HG03103 (cell line): ENCODE data around the gene TEPSIN.

Source experiments
- ATAC-seq: cut with Tn5 transposase; IDR thresholded peaks from one replicate; pipeline ENCODE4 v1.9.1; 2021; ENCODE audit warnings: low read depth; ENCODE audit not compliant: unreplicated experiment

TEPSIN gene

DNA sequence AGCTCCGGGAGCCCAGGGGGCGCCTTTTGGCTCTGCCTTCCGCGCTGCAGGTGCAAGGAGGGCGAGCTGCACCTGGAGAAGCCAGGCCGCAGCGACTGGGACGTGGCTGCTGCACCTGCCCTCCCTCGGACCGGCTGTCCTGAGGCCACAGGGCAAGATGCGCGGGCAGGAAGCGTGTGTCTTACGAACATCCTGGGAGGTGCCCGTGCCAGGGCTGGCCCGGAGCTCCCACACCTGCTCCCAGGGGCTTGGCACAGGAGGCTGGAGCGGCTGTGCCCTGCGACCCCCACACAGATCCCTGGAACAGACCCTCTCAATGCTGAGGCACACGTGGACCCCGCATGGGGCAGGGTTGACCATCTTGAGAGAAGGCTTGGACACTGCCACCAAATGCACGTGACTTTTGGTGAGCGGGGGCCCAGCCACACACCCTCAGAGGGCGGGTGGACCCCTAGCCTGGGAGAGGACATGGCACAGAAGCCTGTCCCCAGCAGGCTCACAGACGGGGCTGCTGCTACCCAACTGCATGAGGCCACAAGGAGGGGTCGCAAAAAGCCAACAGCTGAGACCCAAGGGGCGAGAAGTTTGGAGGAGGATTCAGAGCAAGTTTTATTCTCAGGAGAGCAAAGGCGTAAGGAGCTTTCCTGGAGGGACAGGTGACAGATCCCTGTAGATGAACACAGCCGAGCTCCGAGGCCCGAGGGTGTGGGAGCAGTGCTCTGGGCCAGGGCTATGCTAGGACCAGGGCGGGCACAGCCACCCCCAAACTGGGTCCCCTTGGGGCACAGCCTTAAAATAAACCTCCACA lies 11.6 kb upstream of the TEPSIN start:
- ATAC-seq = no peak

DNA sequence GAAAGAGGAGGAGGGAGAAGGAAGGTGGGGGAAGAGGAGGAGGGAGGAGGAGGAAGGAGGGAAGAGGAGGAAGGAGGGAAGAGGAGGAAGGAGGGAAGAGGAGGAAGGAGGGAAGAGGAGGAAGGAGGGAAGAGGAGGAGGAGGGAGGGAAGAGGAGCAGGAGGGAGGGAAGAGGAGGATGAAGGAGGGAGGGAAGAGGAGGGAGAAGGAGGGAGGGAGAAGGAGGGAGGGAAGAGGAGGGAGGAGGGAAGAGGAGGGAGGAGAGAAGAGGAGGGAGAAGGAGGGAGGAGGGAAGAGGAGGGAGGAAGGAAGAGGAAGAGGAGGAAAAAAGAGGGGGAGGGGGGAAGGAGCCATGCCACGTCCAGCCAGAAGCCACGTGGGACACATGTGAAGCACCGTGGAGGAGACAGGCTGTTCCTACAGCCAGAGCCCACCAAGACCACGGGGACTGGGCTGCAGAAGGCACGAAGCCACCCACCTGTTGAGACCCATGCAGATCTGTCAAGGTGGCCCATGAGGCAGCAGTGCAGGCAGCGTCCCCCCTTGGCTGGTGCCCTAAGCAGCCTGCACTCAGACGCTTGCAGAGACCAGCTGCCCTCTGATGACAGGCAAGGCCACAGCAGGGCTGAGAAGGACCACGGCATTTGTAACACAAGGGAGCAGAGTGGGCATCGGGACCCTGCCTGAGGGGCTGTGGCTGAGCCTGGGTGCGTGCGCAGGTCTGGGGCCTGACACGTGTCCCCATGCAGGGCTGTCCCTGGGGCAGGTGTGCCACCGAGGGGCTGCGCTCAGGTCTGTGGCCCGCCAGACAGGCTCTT lies 10.6 kb upstream of the TEPSIN start:
- ATAC-seq = no peak

DNA sequence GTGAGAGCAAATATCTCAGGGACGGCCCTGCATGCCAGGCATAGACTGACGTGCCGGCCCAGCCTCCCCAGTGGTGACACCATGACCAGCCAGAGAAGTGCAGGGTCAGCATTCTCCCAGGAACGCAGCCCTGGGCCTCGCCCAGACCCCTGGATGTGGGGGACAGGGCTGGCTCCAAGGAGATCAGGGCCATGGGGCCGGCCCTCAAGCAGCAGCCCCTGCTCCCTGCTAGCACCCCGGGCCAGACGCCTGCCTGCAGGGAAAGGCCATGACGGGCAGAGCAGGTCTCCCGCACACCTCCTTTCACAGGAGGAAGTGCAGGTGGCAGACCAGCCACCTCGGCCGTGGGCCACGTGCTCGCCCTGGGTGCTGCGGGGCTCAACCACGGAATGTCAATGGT lies 9.8 kb upstream of the TEPSIN start:
- ATAC-seq = no peak

DNA sequence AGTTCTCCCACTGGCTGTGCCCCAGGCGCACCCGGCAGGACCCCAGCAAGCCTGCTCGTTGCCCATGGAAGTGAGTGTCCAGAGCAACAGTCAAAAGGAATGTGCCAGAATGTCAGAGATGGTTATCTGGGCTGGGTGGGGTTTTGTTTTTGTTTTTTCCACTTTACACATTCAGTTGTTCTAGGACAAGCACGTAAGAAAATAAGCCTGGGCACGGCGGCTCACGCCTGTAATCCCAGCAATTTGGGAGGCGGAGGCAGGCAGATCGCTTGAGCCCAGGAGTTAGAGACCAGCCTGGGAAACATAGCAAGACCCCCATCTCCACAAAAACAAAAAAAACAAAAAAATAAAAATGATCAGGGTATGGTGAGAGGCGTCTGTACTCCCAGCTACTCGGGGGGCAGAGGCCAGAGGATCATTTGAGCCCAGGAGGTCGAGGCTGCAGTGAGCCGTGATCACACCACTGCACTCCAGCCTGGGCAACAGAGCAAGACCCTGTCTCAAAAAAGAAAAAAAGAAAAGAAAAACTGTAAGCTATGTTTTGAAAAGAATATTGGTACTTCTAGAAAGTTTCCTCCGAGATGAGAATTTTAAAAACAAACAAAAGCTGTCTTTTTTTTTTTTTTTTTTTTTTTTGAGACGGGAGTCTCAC lies 8.6 kb upstream of the TEPSIN start:
- ATAC-seq = no peak

DNA sequence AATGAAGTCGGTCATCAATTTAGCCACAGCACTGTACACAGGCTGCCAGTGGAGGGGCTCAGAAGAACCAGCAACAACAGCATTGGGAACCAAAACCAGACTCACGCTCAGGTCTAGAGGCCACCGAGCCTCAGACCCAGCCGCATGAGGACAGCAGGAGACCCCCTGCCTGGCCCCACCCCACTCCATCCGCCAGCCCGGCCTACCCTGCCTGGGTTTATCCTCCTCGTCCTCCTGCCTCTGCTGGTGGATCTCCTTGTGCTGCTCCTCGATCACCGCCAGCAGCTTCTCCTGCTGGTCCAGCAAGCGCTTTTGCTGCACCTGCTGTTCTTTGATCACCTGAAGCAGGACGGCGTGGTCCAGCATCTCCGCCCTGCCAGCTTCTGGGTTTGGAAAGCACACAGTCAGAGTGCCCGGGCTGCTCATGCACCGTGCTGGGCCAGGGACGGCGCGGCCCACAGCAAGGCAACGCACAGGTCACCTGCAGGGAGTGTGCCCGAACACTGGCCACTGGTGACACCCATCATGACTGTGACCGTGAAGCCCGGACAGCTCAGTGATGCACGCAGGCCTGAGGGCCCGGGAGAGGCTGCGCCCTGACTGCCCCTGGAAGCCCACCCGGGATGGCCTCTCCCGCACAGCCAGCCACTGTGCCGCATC lies 8.0 kb upstream of the TEPSIN start:
- ATAC-seq = no peak

DNA sequence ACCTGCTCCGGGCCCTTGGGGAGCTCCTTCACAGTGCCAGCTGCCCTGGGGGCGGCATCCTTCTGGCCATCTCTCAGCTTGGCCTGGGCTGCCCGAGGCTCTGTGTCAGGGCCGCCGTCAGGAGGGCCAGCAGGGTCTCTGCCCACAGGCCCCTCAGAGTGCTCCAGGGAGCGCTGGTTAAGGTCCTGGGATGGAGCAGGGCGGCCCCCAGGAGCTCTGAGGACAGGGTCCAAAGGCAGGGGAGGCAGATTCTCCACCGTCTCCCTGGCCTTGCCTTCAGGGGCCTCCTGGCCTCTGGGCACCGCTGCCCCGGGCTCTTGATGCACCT lies 7.5 kb upstream of the TEPSIN start:
- no peak for ATAC-seq

DNA sequence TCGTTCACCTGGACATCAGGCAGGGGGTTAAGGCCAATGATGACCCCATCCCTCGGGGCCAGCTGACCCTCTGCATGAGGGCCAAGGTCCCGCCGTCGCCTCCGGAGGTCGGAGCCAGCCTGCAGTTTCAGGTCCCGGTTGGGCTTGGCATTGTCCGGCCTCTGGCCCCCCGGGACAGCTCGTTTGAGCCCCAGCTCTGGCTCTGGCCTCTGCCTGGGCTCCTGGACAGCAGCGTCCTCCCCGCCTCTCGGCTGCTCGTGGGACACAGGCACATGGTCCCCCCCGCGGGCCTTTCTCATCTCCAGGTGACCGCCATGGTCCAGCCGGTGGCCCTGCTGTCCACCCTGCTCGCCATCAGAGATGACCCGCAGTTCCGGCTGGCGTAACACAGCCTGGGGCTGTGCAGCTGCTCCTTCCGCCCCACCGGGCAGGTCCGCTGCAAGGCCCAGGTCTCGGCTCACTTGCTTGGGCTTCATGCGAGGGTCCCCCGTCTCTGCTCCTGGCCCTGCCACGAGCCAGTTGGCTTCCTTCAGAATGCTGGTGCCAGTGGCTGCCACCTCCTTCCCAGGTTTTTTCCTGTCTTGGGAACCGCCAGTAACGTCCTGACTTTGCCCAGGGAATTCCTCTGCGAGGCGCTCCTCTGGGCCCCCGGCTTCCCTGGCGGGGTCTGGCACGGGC lies 6.9 kb upstream of the TEPSIN start:
- ATAC-seq = no peak

DNA sequence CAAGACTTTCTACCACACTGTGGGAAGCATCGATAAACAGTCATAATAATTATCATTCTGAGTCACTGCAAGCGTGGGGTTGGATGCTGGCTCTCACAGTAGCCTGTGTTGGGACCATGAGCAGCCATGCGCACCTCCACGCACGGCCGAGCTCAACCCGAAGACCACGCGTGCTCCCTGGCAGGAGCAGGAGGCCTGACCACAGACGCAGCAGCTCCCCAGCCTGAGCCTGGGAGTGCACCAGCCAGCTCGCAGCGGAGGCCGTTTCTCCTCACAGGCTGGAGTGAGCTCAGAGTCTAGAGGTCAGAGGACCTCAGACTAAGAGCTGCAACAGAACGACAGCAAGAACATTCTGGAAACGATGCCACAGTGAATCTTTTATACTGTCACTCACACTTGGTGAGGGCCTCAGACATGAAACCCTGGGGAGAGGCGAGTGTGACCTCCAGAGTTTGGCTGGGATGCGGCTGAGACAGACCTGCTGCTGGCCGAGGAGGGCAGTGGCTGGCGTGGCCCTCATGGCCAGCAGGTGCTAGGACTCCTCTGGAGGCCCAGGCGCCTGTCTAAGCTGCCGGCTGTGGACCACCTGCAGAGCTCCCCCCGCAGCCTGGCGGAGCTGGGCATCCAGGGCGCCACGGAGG lies 6.3 kb upstream of the TEPSIN start:
- ATAC-seq = no peak

DNA sequence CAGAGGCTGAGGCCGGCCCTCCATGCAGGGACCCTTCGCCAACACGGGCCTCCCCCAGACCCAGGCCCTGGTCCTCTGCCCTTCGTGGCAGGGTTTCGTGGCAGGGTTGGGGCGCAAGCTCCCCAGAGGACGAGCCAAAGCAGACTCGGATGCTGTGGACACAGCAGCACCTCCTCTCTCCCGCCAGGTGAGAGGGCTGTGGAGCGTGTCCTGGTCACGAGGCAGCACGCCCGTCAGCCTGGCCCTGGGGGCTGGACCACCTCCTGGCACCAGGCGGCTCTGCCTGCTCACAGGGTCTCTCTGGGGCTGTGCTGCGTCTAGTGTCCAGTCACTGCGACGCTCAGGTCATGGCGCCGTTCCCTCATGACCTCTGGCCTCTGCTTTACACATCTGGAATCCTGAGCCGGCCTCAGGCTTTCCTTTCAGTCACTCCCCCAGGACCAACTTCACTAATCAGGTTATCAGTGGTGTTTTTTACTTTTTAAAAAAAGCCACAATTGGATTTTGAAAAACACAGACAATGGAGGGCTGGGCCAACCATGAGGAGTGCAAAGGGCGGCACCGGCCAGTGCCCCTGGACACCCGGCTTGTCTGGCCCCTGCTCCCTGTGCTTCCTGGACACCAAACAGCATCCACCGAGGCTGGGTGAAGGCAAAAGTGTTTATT lies 5.6 kb upstream of the TEPSIN start:
- ATAC-seq = no peak

DNA sequence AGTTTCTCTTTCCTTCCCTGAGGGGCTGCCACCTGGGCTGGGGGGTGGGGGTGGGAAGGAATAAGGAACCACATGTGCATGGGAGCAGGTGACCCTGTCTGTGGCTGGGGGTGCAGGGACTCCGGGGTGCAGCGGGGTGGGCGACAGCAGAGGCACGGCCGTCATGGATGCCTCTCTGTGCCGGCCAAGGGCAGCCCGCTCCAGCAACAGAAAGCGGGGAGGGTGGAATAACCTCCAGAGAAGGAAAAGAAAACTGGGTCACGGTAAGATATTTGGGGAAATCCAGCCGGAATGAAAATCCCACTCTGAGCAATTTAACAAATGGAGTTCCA lies 4.4 kb upstream of the TEPSIN start:
- ATAC-seq = no peak

DNA sequence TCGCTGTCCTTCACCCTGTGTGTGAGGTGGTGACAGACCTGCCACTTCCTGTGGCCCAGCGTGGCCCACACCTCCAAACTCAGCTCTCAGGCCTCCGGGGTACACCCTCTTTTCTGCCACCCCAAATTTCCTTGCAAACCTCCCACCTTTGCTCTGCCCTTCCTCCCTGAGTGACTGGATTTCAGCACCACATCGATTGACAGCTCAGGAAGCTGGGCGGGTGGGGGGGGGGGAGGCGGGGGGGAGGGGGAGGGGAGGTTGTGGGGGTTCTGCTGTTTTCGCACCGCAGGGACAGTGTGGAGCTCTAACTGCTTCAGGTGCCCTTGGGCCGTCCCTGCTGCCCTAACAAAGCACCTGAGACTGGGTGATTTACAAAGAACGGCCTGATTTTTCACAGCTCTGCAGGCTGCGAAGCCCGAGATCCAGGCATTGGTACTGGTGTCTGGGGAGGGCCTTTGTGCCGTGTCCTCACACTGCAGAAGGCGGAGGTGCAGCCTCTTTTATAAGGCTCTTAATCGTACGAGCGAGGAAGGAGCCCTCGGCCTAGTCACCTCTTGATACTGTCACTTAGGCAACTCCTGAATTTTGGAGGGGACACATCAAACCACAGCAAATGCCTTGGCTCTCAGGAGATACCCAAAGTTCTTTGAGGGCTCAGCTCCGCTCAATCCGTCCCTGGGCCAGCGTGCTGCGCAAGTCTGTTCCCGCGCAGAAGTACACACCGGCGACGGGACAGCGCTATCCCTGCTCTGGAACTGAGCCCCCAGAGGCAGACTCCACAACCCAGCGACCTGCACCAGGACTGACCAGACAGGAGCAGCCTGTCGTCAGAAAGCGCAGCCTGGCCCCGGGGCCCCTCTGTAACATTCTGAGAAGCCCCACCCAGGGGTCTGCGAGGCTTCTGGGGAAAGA lies 3.8 kb upstream of the TEPSIN start:
- ATAC-seq = no peak

DNA sequence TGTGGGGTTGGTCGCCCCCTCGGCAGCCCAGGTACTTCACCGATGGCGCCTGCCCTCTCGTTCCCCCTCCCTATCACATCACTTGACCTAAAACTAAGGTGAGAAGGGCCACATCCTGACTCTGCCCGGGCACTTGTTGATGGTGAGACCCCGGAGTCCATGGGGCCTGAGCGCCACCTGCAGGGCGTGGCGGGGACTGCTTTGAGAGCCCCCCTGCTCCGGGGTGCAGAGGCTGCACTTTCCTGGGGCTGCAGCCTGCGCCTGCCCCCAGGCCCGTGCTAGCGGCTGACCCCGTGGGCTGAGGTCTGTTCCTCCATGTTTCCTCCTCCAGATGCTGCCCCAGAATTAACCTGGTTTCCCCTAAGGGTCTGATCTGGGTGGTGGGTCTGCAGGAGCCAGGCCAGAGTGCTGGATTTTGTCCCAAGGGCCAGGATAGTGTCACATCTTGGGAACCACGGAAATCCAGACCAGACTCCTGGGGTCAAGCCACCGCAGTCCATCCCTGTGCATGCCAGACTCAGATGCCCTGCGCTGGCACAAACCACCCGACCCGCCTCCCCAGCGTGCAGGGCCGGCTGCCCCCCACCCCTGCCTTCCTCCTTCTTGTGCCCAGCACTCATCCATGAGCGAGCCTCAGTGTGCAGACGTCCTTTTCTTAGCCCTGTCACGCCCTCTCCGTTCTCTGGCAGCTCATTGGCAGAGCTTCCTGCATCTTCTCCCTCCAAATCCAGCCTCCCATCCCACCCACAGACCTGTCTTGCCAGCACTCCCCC lies 3.0 kb upstream of the TEPSIN start:
- no peak for ATAC-seq

DNA sequence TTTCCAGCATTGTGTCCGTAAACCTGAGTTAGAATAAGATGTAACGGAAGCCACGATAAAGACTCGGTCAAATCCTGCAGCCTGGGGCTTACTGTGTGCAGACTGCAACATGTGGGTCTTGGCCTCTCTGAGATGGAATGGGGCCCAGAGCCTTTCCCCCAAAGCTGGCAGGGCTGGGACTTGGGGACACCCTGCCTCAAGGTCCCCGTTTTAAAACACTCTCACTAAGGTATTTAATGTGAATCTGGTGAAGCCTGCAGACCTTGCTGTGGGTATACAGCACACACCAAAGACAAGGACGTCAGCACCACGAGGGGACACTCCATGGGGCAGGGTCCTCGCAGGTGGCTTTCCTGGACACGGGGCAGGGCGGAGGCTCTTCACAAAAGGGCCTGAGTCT lies 2.3 kb upstream of the TEPSIN start:
- no peak for ATAC-seq

DNA sequence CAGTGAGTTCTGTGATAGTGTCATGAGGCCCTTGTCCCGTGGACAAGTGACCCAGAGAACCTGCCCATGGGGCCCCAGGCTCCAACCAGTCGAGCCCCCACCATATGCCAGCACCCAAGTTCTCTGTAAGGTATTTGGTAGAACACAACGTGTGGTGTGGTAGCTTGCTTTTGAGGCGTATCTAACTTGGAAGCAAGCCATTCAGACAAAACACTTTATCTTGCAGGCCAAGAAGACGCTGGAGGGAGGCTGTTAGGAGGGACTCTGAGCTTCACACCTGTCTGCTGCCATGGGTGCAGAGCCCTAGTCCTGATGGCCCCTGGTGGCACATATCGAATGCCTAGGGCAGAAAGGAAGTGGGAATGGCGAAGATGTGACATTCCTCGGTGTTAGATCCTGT lies 1.9 kb upstream of the TEPSIN start:
- no peak for ATAC-seq

DNA sequence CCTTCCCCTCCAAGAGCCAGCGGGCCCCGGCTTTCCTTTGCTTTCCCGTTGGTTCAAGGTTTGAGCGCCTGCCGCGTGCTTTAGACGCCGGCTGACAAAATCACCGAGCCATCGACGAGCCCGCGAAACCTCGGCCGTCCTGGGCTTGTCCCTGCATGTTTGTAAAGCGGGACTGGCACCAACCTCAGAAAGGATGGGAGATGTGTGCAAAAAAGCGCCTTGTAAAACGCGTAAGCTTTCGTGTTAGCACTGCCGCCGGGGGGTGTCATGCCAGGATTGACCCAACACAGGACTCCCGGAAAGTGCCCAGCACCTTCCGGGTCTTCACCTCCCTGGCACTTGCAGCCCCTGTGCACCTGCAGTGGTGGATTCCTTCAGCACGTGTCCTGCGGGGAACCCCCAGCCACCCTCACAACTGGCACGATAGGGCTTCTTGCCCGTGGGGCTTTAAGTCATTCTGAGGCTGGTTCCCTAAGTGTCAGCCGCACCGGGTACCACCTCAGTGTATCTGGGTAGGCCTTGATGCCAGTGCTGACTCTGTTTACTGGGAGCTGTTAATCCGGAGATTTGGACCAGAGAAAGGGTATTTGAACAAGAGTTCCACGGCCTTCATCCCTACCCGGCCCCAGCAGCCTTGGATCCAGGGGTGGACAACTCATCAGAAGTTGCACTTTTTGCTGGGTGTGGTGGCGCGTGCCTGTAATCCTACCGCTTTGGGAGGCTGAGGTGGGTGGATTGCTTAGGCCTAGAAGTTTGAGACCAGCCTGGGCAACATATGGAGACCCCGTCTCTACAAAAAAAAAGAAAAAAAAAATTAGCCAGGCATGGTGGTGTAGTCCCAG lies 1.1 kb upstream of the TEPSIN start:
- ATAC-seq = no peak

DNA sequence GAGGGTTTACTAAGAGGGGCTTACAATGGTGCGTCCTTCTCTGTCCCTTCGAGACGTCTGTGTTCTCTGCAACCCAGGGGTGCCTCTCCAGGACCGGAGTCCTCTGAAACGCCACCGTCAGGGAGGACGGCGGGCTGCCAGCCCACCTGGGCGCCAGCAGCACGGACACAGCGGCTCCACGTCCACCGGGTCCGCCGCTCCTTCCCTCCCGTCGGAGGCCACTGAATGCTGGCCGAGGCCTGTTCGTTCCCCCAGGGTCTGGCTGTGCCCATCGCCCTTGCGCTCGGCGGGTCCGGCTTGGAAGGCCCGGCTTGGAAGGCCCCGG lies 403 bp downstream of the TEPSIN start:
- no peak for ATAC-seq
